HG03342 (cell line): ENCODE measurements around the gene PCSK5.
"Not testable (repeated sequence)": the region's sequence is repeated elsewhere in the genome, so short reads cannot be mapped to it uniquely, and the experiment has no call there.

Experiments
- ATAC-seq: cut with Tn5 transposase; IDR thresholded peaks from one replicate; pipeline ENCODE4 v1.9.1; 2021; ENCODE audit warnings: mild to moderate bottlenecking, moderate library complexity; ENCODE audit not compliant: unreplicated experiment

PCSK5 gene

DNA sequence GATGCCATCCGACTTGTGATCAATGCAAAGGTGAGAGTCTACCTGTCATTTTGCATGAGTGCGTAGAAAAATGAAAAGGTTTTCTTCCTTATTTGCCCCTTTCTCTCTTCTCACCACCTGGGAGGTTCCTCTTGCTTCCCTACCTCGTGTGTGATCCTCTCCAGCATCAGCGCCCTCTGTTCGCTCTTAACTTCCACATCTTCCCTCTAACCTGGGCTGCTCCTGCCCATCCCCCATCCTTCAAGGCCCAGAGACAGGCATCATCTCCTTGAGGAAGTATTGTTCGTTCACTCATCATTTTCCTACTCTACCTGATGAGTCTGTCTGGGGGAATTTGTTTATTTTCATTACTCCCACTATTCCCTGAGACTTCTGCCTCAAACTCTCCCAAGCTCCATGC is 447.9 kb downstream of the PCSK5 start:
- no peak for ATAC-seq

GRCh38 chr9:76341616-76342015 is 451.1 kb downstream of the PCSK5 start:
- no peak for ATAC-seq

DNA sequence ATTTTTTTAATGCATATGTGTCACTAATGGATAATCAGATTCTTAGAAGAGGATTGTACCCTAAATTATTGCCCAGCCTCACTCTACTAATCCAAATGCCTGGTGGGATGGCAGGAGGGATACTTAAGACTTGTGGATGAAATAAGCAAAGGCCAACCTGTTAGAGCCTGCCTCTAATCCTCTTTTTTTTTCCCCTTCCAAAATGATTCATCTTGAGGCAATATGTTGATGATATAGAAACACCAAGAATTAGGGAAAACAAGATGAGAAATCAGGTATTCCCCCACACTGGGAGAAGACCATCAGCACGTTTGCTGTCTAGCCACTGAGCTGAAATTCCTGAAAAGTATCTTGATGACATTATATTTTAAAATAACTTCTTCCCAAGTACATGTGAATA is 451.7 kb downstream of the PCSK5 start:
- ATAC-seq, result no peak

GRCh38 chr9:76342858-76343257 is 452.4 kb downstream of the PCSK5 start:
- ATAC-seq, result no peak

- ATAC-seq, result no peak
These were observed 459.4 kb downstream of the PCSK5 start for GRCh38 chr9:76349865-76350264.

DNA sequence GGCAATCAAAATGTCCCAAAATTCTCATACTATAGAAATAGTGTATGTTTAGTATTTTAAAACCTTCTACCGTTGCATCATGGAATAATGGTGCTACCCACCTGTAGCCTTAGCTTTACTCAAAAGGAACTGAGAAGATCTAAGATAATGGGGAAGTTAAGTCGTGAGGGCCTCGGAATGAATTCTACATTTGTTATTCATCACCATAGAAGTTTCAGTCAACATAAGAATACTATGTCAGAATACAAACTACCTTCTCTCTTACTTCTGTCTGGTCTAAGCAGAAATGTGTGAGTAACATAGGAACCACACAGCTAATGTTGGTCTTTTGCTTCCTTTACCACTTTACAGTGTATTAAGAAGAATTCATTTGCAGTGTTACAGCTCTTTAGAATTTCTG is 460.5 kb downstream of the PCSK5 start:
- peak; percentile 80 for ATAC-seq

- ATAC-seq, result no peak
These were observed 461.6 kb downstream of the PCSK5 start for GRCh38 chr9:76352026-76352620.

- ATAC-seq, result no peak
These were observed 462.8 kb downstream of the PCSK5 start for GRCh38 chr9:76353280-76353679.

- no peak for ATAC-seq
These were observed 463.7 kb downstream of the PCSK5 start for GRCh38 chr9:76354221-76354620.

DNA sequence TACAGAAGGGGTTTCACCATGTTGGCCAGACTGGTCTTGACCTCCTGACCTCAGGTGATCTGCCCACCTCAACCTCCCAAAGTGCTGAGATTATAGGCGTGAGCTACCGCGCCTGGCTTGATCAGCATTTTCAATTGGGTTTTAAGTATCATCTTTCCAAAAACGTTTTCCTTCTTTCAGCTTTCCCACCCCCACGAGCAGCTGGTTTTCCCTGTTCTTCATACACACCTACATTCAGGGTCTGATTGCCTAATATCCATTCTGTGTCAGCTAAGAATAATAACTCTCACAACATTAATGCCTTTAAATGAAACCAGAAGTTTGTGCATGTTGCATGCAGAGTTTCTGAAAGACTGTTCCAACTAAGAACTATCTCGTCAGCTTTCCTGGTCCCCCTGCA is 465.4 kb downstream of the PCSK5 start:
- no peak for ATAC-seq

DNA sequence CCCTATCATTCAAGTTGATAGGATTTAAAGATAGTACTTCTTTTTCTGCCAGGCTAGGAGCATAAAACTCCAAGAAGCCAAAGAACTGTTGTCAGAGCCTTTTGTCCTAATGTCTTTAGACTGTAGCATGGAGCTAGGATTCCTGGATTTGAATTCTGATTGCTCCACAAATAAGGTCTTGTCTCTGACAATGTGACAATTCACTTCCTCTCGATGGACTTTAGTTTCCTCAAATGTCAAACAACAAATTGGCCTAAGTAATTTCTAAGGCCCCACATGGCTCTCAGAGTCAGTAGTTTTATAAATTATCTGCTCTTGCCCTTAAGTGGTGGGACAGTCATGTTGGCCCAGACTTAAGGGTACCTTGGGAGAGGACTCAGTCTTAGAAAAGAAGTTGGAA is 467.1 kb downstream of the PCSK5 start:
- ATAC-seq, result no peak

DNA sequence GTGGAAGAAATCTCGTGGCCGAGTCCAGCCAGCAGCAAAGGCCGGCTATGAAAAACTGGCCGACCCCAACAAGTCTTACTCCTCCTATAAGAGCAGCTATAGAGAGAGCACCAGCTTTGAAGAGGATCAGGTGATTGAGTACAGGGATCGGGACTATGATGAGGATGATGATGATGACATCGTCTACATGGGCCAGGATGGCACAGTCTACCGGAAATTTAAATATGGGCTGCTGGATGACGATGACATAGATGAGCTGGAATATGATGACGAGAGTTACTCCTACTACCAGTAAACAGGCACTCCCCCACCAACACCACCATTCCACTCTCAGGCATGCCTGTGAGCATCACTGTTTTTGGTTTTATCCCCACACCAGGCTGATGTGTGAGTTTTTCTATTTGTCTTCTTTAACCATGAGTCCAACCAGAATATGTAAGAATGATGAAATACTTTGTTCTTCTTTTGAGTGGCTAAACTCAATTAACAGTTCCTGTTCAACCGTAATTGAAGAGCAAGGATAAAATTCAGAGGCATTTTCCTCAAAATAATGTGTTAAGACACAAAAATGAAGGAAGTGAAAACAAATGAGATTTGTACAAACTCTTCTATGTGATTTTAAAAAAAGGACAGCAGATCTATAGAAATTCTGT is 468.3 kb downstream of the PCSK5 start:
- no peak for ATAC-seq

GRCh38 chr9:76359365-76359764 is 468.9 kb downstream of the PCSK5 start:
- ATAC-seq, result no peak

- ATAC-seq, result no peak
These were observed 469.3 kb downstream of the PCSK5 start for GRCh38 chr9:76359766-76360165.

- ATAC-seq, result not testable (repeated sequence)
These were observed 472.0 kb downstream of the PCSK5 start for GRCh38 chr9:76362332-76363031.

GRCh38 chr9:76363032-76363395 is 472.5 kb downstream of the PCSK5 start:
- no peak for ATAC-seq

DNA sequence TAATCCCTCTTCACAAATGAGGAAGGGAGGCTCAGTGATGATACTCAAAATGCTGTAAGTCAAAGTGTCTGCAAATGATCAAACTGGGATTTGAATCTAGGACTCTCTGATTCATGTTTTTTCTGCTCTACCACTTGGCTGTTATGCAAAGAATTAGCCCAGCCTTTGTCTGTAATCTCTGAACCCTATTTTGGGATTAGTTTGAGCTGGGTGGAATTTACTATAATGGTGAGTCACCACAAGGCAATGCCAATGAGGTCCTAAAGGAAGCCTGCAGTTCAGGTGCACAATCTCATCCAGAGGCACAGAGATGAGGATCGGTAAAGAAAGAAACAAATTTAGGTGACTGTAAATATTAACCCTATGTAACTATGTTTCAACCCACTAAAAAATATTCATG is 474.6 kb downstream of the PCSK5 start:
- ATAC-seq, result no peak

- ATAC-seq, result no peak
These were observed 475.8 kb downstream of the PCSK5 start for GRCh38 chr9:76366275-76366674.

DNA sequence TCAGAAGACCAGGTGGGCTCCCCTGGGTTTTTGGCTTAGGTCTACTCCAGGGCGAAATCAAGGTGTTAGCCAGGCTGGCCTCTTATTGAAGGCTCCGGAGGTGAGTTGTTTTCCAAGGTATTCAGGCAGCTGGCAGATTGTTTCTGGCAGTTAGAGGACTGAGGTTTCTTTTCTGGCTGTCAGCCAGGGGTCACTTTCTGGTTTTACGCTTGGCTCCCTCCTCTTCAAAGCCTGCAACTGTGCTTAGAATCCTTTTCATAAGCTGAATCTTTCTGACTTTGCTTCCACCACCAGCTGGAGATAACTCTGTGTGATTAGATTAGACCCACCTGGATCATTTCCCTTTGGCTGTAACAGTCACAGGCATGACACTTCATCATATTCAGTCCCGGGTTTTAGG is 479.1 kb downstream of the PCSK5 start:
- peak; percentile 71 for ATAC-seq

- ATAC-seq, result no peak
These were observed 480.0 kb downstream of the PCSK5 start for GRCh38 chr9:76370396-76371023.

DNA sequence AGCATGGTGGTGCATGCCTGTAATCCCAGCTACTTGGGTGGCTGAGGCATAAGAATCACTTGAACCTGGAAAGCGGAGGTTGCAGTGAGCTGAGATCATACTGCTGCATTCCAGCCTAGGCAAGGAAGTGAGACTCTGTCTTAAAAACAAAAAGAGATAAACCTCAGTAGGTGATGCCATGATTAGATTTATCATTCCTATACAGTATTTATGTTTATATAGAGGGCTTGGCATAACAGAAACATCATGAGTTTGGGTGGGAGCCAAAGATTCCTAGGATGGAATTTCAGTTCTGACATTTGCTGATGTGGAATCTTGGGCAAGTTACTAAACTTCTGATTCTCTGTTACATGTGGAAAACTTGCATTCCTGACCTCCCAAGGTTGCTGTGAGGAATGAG is 481.4 kb downstream of the PCSK5 start:
- ATAC-seq, result no peak

- ATAC-seq, result no peak
These were observed 481.9 kb downstream of the PCSK5 start for GRCh38 chr9:76372336-76372735.
